H9 (cell line): ENCODE measurements around the gene GLIPR1L1. TPM values are rescaled to one million over a fixed set of nuclear protein-coding genes. Genes with fewer than 3 reads are reported as not detected.
A peak's percentile ranks its signal among the peaks of the same experiment; 100 is the strongest.

Experiments used
- DNase-seq: peaks from one replicate; pipeline ENCODE4 v3.0.0-alpha.2; 2017
- H2AFZ ChIP-seq: one replicate; pipeline ENCODE4 v1.6.1; 2013; ENCODE audit warnings: mild to moderate bottlenecking, low read length, control low read depth, moderate library complexity
- H2AK5ac ChIP-seq: 2 replicates; pipeline ENCODE4 v1.6.1; 2013; ENCODE audit warnings: low read length, control low read depth, mixed read lengths; ENCODE audit not compliant: insufficient read length
- H2BK120ac ChIP-seq: one replicate; pipeline ENCODE4 v1.6.1; 2013; ENCODE audit warnings: low read depth, mild to moderate bottlenecking, low read length, control low read depth, inconsistent platforms; ENCODE audit not compliant: poor library complexity, severe bottlenecking
- H2BK12ac ChIP-seq: 2 replicates; pipeline ENCODE4 v1.6.1; 2013; ENCODE audit warnings: low read length, control low read depth, mixed read lengths, low read depth; ENCODE audit not compliant: insufficient read length
- H2BK15ac ChIP-seq: 2 replicates; pipeline ENCODE4 v1.6.1; 2013; ENCODE audit warnings: low read depth, low read length, control low read depth
- H2BK20ac ChIP-seq: one replicate; pipeline ENCODE4 v1.6.1; 2013; ENCODE audit warnings: low read depth, mild to moderate bottlenecking, low read length, control low read depth, inconsistent platforms; ENCODE audit not compliant: poor library complexity, severe bottlenecking
- H2BK5ac ChIP-seq: 2 replicates; pipeline ENCODE4 v1.6.1; 2013; ENCODE audit warnings: low read length, control low read depth, mixed read lengths; ENCODE audit not compliant: insufficient read length
- H3K14ac ChIP-seq: 2 replicates; pipeline ENCODE4 v1.6.1; 2013; ENCODE audit warnings: low read length, control low read depth; ENCODE audit not compliant: insufficient read depth
- H3K18ac ChIP-seq: 2 replicates; pipeline ENCODE4 v1.6.1; 2013; ENCODE audit warnings: low read depth, mild to moderate bottlenecking, mixed read lengths, low read length, control low read depth; ENCODE audit not compliant: insufficient read length
- H3K23ac ChIP-seq: 2 replicates; pipeline ENCODE4 v1.6.1; 2013; ENCODE audit warnings: low read length, control low read depth, mixed read lengths, low read depth; ENCODE audit not compliant: insufficient read length
- H3K23me2 ChIP-seq: 2 replicates; pipeline ENCODE4 v1.6.1; 2013; ENCODE audit warnings: low read depth, mild to moderate bottlenecking, mixed read lengths, low read length, control low read depth; ENCODE audit not compliant: insufficient read length, poor library complexity, severe bottlenecking
- H3K27ac ChIP-seq: 2 replicates; pipeline ENCODE4 v1.5.1; 2013; ENCODE audit warnings: low read length, control low read depth, mixed read lengths, low read depth; ENCODE audit not compliant: insufficient read length
- H3K27me3 ChIP-seq: 2 replicates; pipeline ENCODE4 v1.6.1; 2013; ENCODE audit warnings: low read length, control low read depth, inconsistent platforms; ENCODE audit not compliant: insufficient read depth
- H3K4ac ChIP-seq: 2 replicates; pipeline ENCODE4 v1.6.1; 2013; ENCODE audit warnings: low read depth, mild to moderate bottlenecking, control low read depth, inconsistent platforms, low read length, moderate library complexity
- H3K4me1 ChIP-seq: 2 replicates; pipeline ENCODE4 v1.6.1; 2013; ENCODE audit warnings: low read length, control low read depth, inconsistent platforms; ENCODE audit not compliant: insufficient read depth
- H3K4me2 ChIP-seq: 2 replicates; pipeline ENCODE4 v1.6.1; 2013; ENCODE audit warnings: low read length, control low read depth, mixed read lengths; ENCODE audit not compliant: insufficient read length, insufficient read depth
- H3K56ac ChIP-seq: 2 replicates; pipeline ENCODE4 v1.6.1; 2013; ENCODE audit warnings: low read depth, mild to moderate bottlenecking, mixed read lengths, low read length, control low read depth; ENCODE audit not compliant: insufficient read length
- H3K79me1 ChIP-seq: 2 replicates; pipeline ENCODE4 v1.6.1; 2013; ENCODE audit warnings: low read depth, mild to moderate bottlenecking, moderate library complexity, low read length, control low read depth, inconsistent platforms; ENCODE audit not compliant: insufficient read depth, poor library complexity, severe bottlenecking
- H3K79me2 ChIP-seq: 2 replicates; pipeline ENCODE4 v1.6.1; 2013; ENCODE audit warnings: low read length, control low read depth, inconsistent platforms; ENCODE audit not compliant: insufficient read depth
- H3K9ac ChIP-seq: 2 replicates; pipeline ENCODE4 v1.6.1; 2013; ENCODE audit warnings: low read length, control low read depth, mixed read lengths; ENCODE audit not compliant: insufficient read length; ENCODE audit errors: extremely low read depth
- H3K9me3 ChIP-seq: one replicate; pipeline ENCODE4 v1.6.1; 2013; ENCODE audit warnings: low read depth, low read length, inconsistent platforms; ENCODE audit not compliant: control insufficient read depth
- H3T11ph ChIP-seq: one replicate; pipeline ENCODE4 v1.6.1; 2013; ENCODE audit warnings: mild to moderate bottlenecking, low read length, control low read depth, inconsistent platforms
- H4K20me1 ChIP-seq: one replicate; pipeline ENCODE4 v1.6.1; 2013; ENCODE audit not compliant: control insufficient read depth, insufficient read length, insufficient read depth
- H4K5ac ChIP-seq: 2 replicates; pipeline ENCODE4 v1.6.1; 2013; ENCODE audit warnings: low read depth, mild to moderate bottlenecking, mixed read lengths, low read length, control low read depth; ENCODE audit not compliant: insufficient read length
- H4K8ac ChIP-seq: replicated peaks from 2 replicates; pipeline ENCODE4 v1.6.1; 2013; ENCODE audit warnings: low read length, control low read depth, mixed read lengths, low read depth; ENCODE audit not compliant: insufficient read length
- H4K91ac ChIP-seq: 2 replicates; pipeline ENCODE4 v1.6.1; 2013; ENCODE audit warnings: low read depth, mild to moderate bottlenecking, moderate library complexity, mixed read lengths, low read length, control low read depth; ENCODE audit not compliant: insufficient read length
- H3K27ac Mint-ChIP-seq, 3 experiments: 2 replicates in 2 of 3; 3 replicates in 1 of 3; pipeline ENCODE4 v1.8.0; 2020 to 2021; ENCODE audit warnings: mixed read lengths in 3 of 3, mild to moderate bottlenecking in 1 of 3, moderate library complexity in 1 of 3
- H3K27me3 Mint-ChIP-seq: 2 replicates; pipeline ENCODE4 v1.8.0; 2021; ENCODE audit warnings: low read depth, mild to moderate bottlenecking, moderate library complexity, mixed read lengths
- H3K36me3 Mint-ChIP-seq, 3 experiments: 2 replicates in 2 of 3; 3 replicates in 1 of 3; pipeline ENCODE4 v1.8.0; 2020 to 2021; ENCODE audit warnings: low read depth in 3 of 3, mixed read lengths in 3 of 3; ENCODE audit not compliant: insufficient read depth in 1 of 3
- H3K4me1 Mint-ChIP-seq, 2 experiments: 2 replicates each; pipeline ENCODE4 v1.8.0; 2020; ENCODE audit warnings: mixed read lengths in 2 of 2
- H3K4me3 Mint-ChIP-seq, 2 experiments: 2 replicates in 1 of 2; 3 replicates in 1 of 2; pipeline ENCODE4 v1.8.0; 2020 to 2021; ENCODE audit warnings: mild to moderate bottlenecking in 2 of 2, mixed read lengths in 2 of 2, moderate library complexity in 1 of 2
- H3K9me3 Mint-ChIP-seq, 2 experiments: 2 replicates in 1 of 2; 3 replicates in 1 of 2; pipeline ENCODE4 v1.8.0; 2020; ENCODE audit warnings: mild to moderate bottlenecking in 2 of 2, mixed read lengths in 2 of 2, moderate library complexity in 1 of 2
- CTCF ChIP-seq: fragments of 200-600 bp; sonication (generic); conservative IDR thresholded peaks from 3 replicates; pipeline ENCODE4 v1.8.0; 2021; ENCODE audit warnings: antibody characterized with exemption, mild to moderate bottlenecking
- WGBS: extraction: QIAGEN DNeasy Blood & Tissue Kit; methylation state at CpG from one replicate; pipeline ENCODE4 v1.1.7; 2013; ENCODE audit warnings: missing lambda C conversion rate, low lambda C conversion rate, mixed read lengths; ENCODE audit not compliant: insufficient read length; ENCODE audit errors: extremely low coverage; 5-methylcytosine and 5-hydroxymethylcytosine counted together
- total RNA-seq: library from RNA; stranded (reverse); gene quantifications from 2 replicates; pipeline ENCODE4 v1.2.1, GENCODE V29; 2021

The GLIPR1L1 gene
- total RNA-seq, 1 experiment from 2014 or later: 1.9 TPM

- no peaks in the 10 kb centered on the region for H3K23me2 ChIP-seq
- no peak overlapping the region for H3K23ac ChIP-seq
- H3K14ac ChIP-seq: no peak overlapping the region
- no peak overlapping the region for H4K8ac ChIP-seq
- no peak overlapping the region for H3K18ac ChIP-seq
- no peak overlapping the region for H4K91ac ChIP-seq
- Mint-ChIP-seq H3K27me3 (peaks cover 8% of the 10 kb centered on the region; the same call in 1 of the 2 replicates), H3K27ac (peak overlapping the region in 2 of 3 experiments; percentile 29 to 41; a peak in 3 of 7 replicates), H3K4me1 (peaks cover 11 to 14% of the 10 kb centered on the region in 2 experiments), H3K4me3 (0 out of 5 replicates have a peak overlapping the region, but pooled peaks of 1 of the 2 experiments have one; percentile 25), H3K9me3 (no peaks in the 10 kb centered on the region), H3K36me3 (no peaks in the 10 kb centered on the region; a peak in 1 of 7 replicates)
- no peak overlapping the region for H2BK120ac ChIP-seq
- H2AK5ac ChIP-seq: no peak overlapping the region
- no peak overlapping the region for H2BK5ac ChIP-seq
- H3K79me2 ChIP-seq: no peaks in the 10 kb centered on the region
- no peak overlapping the region for H3K4ac ChIP-seq
- H3K4me1 ChIP-seq: no peaks in the 10 kb centered on the region; the same call in 1 of the 2 replicates
- H2BK12ac ChIP-seq: no peak overlapping the region
- no peak overlapping the region for H3K9ac ChIP-seq
- H3K27me3 ChIP-seq: no peaks in the 10 kb centered on the region
- no peak for TF ChIP-seq CTCF
- H2BK15ac ChIP-seq: no peak overlapping the region
- no peaks in the 10 kb centered on the region for H4K20me1 ChIP-seq
- H3K27ac ChIP-seq: no peak overlapping the region
- no peak overlapping the region for H3K56ac ChIP-seq
- peak overlapping the region; percentile 31 for H3K4me2 ChIP-seq
- H3K79me1 ChIP-seq: no peaks in the 10 kb centered on the region
- H2AFZ ChIP-seq: no peak overlapping the region
- no peaks in the 10 kb centered on the region for H3K9me3 ChIP-seq
- no peak overlapping the region for H4K5ac ChIP-seq
- H3T11ph ChIP-seq: no peak overlapping the region
- no peak overlapping the region for H2BK20ac ChIP-seq
- no CpG with 5 or more reads among the region's 3 CpGs for WGBS
- DNase-seq: no peak
Observed at GRCh38 chr12:75294336-75294735, 40.1 kb upstream of the GLIPR1L1 start.
